NB4 (cell line): ENCODE results near the gene SLC39A11.

Source experiments
- CTCF ChIP-seq: IDR thresholded peaks from one replicate; pipeline ENCODE4 v1.5.1; 2012; ENCODE audit warnings: low read depth, low read length
- MYC ChIP-seq: IDR thresholded peaks from 2 replicates; pipeline ENCODE4 v1.6.1; 2011; ENCODE audit warnings: low read depth, low read length
- POLR2A ChIP-seq: IDR thresholded peaks from 2 replicates; pipeline ENCODE4 v1.6.1; 2011; ENCODE audit warnings: mild to moderate bottlenecking; ENCODE audit not compliant: insufficient read length; ENCODE audit errors: extremely low read depth

GRCh38 chr17:72810991-72811508 is 281.4 kb downstream of the SLC39A11 start:
- TF ChIP-seq CTCF (no peak), POLR2A (no peak), MYC (no peak)
